HG03342 (cell line): ENCODE data around the gene IFNAR2.
A peak's percentile ranks its signal among the peaks of the same experiment; 100 is the strongest.
"Not testable (repeated sequence)": the region's sequence is repeated elsewhere in the genome, so short reads cannot be mapped to it uniquely, and the experiment has no call there.

Experiments used
- ATAC-seq: cut with Tn5 transposase; IDR thresholded peaks from one replicate; pipeline ENCODE4 v1.9.1; 2021; ENCODE audit warnings: mild to moderate bottlenecking, moderate library complexity; ENCODE audit not compliant: unreplicated experiment

Gene IFNAR2

GRCh38 chr21:33214056-33214455, 15.7 kb upstream of the IFNAR2 start:
- no peak for ATAC-seq

- no peak for ATAC-seq
These were observed 12.6 kb upstream of the IFNAR2 start for GRCh38 chr21:33217138-33217520.

- no peak for ATAC-seq
These were observed 10.4 kb upstream of the IFNAR2 start for GRCh38 chr21:33219300-33219699.

GRCh38 chr21:33219954-33220353, 9.8 kb upstream of the IFNAR2 start:
- no peak for ATAC-seq

- not testable (repeated sequence) for ATAC-seq
These were observed 4.4 kb upstream of the IFNAR2 start for GRCh38 chr21:33225376-33225775.

- no peak for ATAC-seq
These were observed 1.3 kb upstream of the IFNAR2 start for GRCh38 chr21:33228455-33228854.

GRCh38 chr21:33229099-33229783, 497 bp upstream of the IFNAR2 start:
- ATAC-seq, result no peak

- ATAC-seq, result peak; percentile 27
These were observed 997 bp downstream of the IFNAR2 start for GRCh38 chr21:33230545-33231324.

- no peak for ATAC-seq
These were observed 1.8 kb downstream of the IFNAR2 start for GRCh38 chr21:33231526-33231925.

- no peak for ATAC-seq
These were observed 2.7 kb downstream of the IFNAR2 start for GRCh38 chr21:33232291-33233034.

GRCh38 chr21:33234635-33235520, 5.1 kb downstream of the IFNAR2 start:
- no peak for ATAC-seq

- ATAC-seq, result no peak
These were observed 6.4 kb downstream of the IFNAR2 start for GRCh38 chr21:33236013-33236686.

- no peak for ATAC-seq
These were observed 7.0 kb downstream of the IFNAR2 start for GRCh38 chr21:33236766-33237165.

- ATAC-seq, result no peak
These were observed 7.7 kb downstream of the IFNAR2 start for GRCh38 chr21:33237486-33237885.

GRCh38 chr21:33238146-33238545, 8.4 kb downstream of the IFNAR2 start:
- peak; percentile 29 for ATAC-seq

GRCh38 chr21:33238565-33239255, 9.0 kb downstream of the IFNAR2 start:
- ATAC-seq, result peak; percentile 68

GRCh38 chr21:33239559-33240127, 9.9 kb downstream of the IFNAR2 start:
- not testable (repeated sequence) for ATAC-seq

- ATAC-seq, result no peak
These were observed 10.7 kb downstream of the IFNAR2 start for GRCh38 chr21:33240404-33240803.

GRCh38 chr21:33241846-33242245, 12.1 kb downstream of the IFNAR2 start:
- ATAC-seq, result no peak
